Neural cell (in vitro differentiated cells): Measurements from ENCODE around the gene ADGRB2. TPM values are rescaled to one million over a fixed set of nuclear protein-coding genes. Genes with fewer than 3 reads are reported as not detected.

ENCODE experiments used
- H2AFZ ChIP-seq: fragments of 200-600, 300-800 bp; sonication (generic), shearing (Covaris generic); 2 replicates; pipeline ENCODE4 v1.6.0; 2014; ENCODE audit warnings: low read depth, mild to moderate bottlenecking, antibody characterized with exemption, low read length, moderate library complexity
- H3F3A ChIP-seq: fragments of 200-600 bp; shearing (Covaris generic); 2 replicates; pipeline ENCODE4 v1.6.1; 2016; ENCODE audit warnings: mild to moderate bottlenecking, moderate library complexity, mixed read lengths, antibody characterized with exemption, low read length; ENCODE audit not compliant: insufficient read depth, poor library complexity, severe bottlenecking
- H3K27ac ChIP-seq: fragments of 200-600, 300-800 bp; sonication (generic), shearing (Covaris generic); 2 replicates; pipeline ENCODE4 v1.5.1; 2014; ENCODE audit warnings: mild to moderate bottlenecking, low read length, moderate library complexity
- H3K27me3 ChIP-seq: fragments of 300-800, 200-600 bp; sonication (generic), shearing (Covaris generic); 2 replicates; pipeline ENCODE4 v1.6.0; 2014; ENCODE audit warnings: mild to moderate bottlenecking, low read depth, low read length, moderate library complexity; ENCODE audit not compliant: insufficient read depth
- H3K36me3 ChIP-seq: fragments of 300-800, 200-600 bp; sonication (generic), shearing (Covaris generic); 2 replicates; pipeline ENCODE4 v1.5.1; 2014; ENCODE audit warnings: mild to moderate bottlenecking, antibody characterized with exemption, low read length, moderate library complexity; ENCODE audit not compliant: insufficient read depth
- H3K4me2 ChIP-seq: fragments of 300-800, 200-600 bp; sonication (generic), shearing (Covaris generic); 2 replicates; pipeline ENCODE4 v1.6.0; 2014; ENCODE audit warnings: mild to moderate bottlenecking, low read length
- H3K4me3 ChIP-seq: fragments of 300-800, 200-600 bp; sonication (generic), shearing (Covaris generic); 2 replicates; pipeline ENCODE4 v1.5.1; 2014; ENCODE audit warnings: mild to moderate bottlenecking, low read length, moderate library complexity
- H3K79me2 ChIP-seq: fragments of 200-600 bp; shearing (Covaris generic); replicated peaks from 2 replicates; pipeline ENCODE4 v1.6.0; 2014; ENCODE audit warnings: mild to moderate bottlenecking, low read length, moderate library complexity; ENCODE audit not compliant: insufficient read depth
- H3K9ac ChIP-seq: fragments of 300-800, 200-600 bp; sonication (generic), shearing (Covaris generic); 2 replicates; pipeline ENCODE4 v1.6.1; 2016; ENCODE audit warnings: mild to moderate bottlenecking, low read length, mixed read lengths
- H3K9me2 ChIP-seq: fragments of 200-600 bp; shearing (Covaris generic); 2 replicates; pipeline ENCODE4 v1.6.1; 2016; ENCODE audit warnings: mild to moderate bottlenecking, low read length, mixed read lengths; ENCODE audit not compliant: insufficient read depth
- H3K9me3 ChIP-seq: fragments of 200-600, 300-800 bp; sonication (generic), shearing (Covaris generic); 2 replicates; pipeline ENCODE4 v1.6.1; 2016; ENCODE audit warnings: mild to moderate bottlenecking, mixed run types, low read length, moderate library complexity, mixed read lengths
- H4K20me1 ChIP-seq: fragments of 200-600 bp; shearing (Covaris generic); 2 replicates; pipeline ENCODE4 v1.6.1; 2016; ENCODE audit warnings: mild to moderate bottlenecking, mixed run types; ENCODE audit not compliant: insufficient read depth
- EP300 ChIP-seq: fragments of 450-650 bp; conservative IDR thresholded peaks from 2 replicates; pipeline ENCODE4 v1.6.1; 2014; ENCODE audit warnings: antibody characterized with exemption, mild to moderate bottlenecking, moderate library complexity; ENCODE audit not compliant: poor library complexity, severe bottlenecking
- EZH2 ChIP-seq: fragments of 200-600, 300-800 bp; shearing (Covaris generic), sonication (generic); IDR thresholded peaks from 2 replicates; pipeline ENCODE4 v1.6.1; 2014; ENCODE audit warnings: antibody characterized with exemption, low read length, borderline replicate concordance, mild to moderate bottlenecking; ENCODE audit not compliant: insufficient read depth, poor library complexity, severe bottlenecking
- MXI1 ChIP-seq: fragments of 450-650 bp; conservative IDR thresholded peaks from 2 replicates; pipeline ENCODE4 v1.6.1; 2014; ENCODE audit warnings: antibody characterized with exemption, mild to moderate bottlenecking; ENCODE audit not compliant: poor library complexity, severe bottlenecking
- POLR2AphosphoS5 ChIP-seq: IDR thresholded peaks from 2 replicates; pipeline ENCODE4 v1.6.1; 2012
- RAD21 ChIP-seq: fragments of 450-650 bp; conservative IDR thresholded peaks from 2 replicates; pipeline ENCODE4 v1.6.1; 2014; ENCODE audit warnings: antibody characterized with exemption, mild to moderate bottlenecking, moderate library complexity
- SMC3 ChIP-seq: fragments of 450-650 bp; conservative IDR thresholded peaks from 2 replicates; pipeline ENCODE4 v1.6.1; 2014; ENCODE audit warnings: antibody characterized with exemption, mild to moderate bottlenecking, moderate library complexity; ENCODE audit not compliant: poor library complexity
- TAF1 ChIP-seq: IDR thresholded peaks from 2 replicates; pipeline ENCODE4 v1.6.1; 2012; ENCODE audit warnings: low read depth
- polyA plus RNA-seq: library from polyadenylated mRNA; depleted of rRNA; stranded (reverse); fragments of >200 nt; gene quantifications from 2 replicates; pipeline ENCODE4 v1.2.3, GENCODE V29; 2014
- TF ChIP-seq, protein P1 (sequence below): IDR thresholded peaks from 2 replicates; pipeline ENCODE4 v1.6.1; 2012; ENCODE audit warnings: borderline replicate concordance
- TF ChIP-seq, protein P2 (sequence below): fragments of 450-650 bp; IDR thresholded peaks from 2 replicates; pipeline ENCODE4 v1.5.1; 2014; ENCODE audit warnings: antibody characterized with exemption, mild to moderate bottlenecking, moderate library complexity; ENCODE audit not compliant: poor library complexity, severe bottlenecking

Gene ADGRB2
- polyA plus RNA-seq, 1 donor from 2014 or later, result 45.0 TPM

GRCh38 chr1:31678681-31679080 lies 85.5 kb downstream of the ADGRB2 start:
- Histone ChIP-seq H4K20me1 (no peaks in the 10 kb centered on the region), H3K4me2 (no peak overlapping the region), H3K9me2 (no peaks in the 10 kb centered on the region), H3K36me3 (no peaks in the 10 kb centered on the region), H3K9ac (no peak overlapping the region), H2AFZ (no peak overlapping the region), H3K4me3 (no peak overlapping the region), H3F3A (no peaks in the 10 kb centered on the region), H3K27ac (no peak overlapping the region), H3K9me3 (no peaks in the 10 kb centered on the region), H3K27me3 (no peaks in the 10 kb centered on the region), H3K79me2 (no peaks in the 10 kb centered on the region)
- TF ChIP-seq EZH2, result no peak

DNA sequence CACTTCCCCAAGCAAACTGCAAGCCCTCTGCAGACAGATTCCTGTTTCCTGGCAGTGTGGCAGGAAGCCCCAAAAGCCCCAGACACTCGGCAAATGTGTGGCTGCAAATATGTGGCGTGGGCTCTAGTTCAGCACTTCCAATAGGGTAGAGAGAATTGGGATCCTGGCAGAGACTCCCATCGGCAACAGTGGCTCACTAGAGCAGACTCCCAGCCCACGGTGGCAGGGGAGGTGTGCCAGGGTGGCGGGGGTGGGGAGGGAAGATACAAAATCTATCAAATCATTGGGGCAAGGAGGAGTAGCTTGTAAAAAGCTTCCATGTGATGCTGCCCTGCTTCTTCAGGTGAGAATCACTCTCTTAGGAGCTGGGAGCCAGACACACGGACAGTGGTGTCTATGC lies 86.2 kb downstream of the ADGRB2 start:
- H3K36me3 ChIP-seq, result no peaks in the 10 kb centered on the region
- no peak overlapping the region for H3K27ac ChIP-seq
- H4K20me1 ChIP-seq, result no peaks in the 10 kb centered on the region

More for the DNA sequence above, 86.2 kb downstream of the ADGRB2 start:
- no peaks in the 10 kb centered on the region for H3F3A ChIP-seq
- no peaks in the 10 kb centered on the region for H3K79me2 ChIP-seq
- H3K9me2 ChIP-seq, result no peaks in the 10 kb centered on the region
- no peaks in the 10 kb centered on the region for H3K27me3 ChIP-seq
- no peak overlapping the region for H2AFZ ChIP-seq
- H3K4me3 ChIP-seq, result no peak overlapping the region
- H3K9ac ChIP-seq, result no peak overlapping the region
- no peaks in the 10 kb centered on the region for H3K9me3 ChIP-seq
- H3K4me2 ChIP-seq, result no peak overlapping the region
- TF ChIP-seq EP300 (no peak), MXI1 (no peak), EZH2 (no peak), TAF1 (no peak), SMC3 (no peak), POLR2AphosphoS5 (no peak), RAD21 (no peak)
- TF ChIP-seq, protein P1, sequence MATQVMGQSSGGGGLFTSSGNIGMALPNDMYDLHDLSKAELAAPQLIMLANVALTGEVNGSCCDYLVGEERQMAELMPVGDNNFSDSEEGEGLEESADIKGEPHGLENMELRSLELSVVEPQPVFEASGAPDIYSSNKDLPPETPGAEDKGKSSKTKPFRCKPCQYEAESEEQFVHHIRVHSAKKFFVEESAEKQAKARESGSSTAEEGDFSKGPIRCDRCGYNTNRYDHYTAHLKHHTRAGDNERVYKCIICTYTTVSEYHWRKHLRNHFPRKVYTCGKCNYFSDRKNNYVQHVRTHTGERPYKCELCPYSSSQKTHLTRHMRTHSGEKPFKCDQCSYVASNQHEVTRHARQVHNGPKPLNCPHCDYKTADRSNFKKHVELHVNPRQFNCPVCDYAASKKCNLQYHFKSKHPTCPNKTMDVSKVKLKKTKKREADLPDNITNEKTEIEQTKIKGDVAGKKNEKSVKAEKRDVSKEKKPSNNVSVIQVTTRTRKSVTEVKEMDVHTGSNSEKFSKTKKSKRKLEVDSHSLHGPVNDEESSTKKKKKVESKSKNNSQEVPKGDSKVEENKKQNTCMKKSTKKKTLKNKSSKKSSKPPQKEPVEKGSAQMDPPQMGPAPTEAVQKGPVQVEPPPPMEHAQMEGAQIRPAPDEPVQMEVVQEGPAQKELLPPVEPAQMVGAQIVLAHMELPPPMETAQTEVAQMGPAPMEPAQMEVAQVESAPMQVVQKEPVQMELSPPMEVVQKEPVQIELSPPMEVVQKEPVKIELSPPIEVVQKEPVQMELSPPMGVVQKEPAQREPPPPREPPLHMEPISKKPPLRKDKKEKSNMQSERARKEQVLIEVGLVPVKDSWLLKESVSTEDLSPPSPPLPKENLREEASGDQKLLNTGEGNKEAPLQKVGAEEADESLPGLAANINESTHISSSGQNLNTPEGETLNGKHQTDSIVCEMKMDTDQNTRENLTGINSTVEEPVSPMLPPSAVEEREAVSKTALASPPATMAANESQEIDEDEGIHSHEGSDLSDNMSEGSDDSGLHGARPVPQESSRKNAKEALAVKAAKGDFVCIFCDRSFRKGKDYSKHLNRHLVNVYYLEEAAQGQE, result no peak
- TF ChIP-seq, protein P2, sequence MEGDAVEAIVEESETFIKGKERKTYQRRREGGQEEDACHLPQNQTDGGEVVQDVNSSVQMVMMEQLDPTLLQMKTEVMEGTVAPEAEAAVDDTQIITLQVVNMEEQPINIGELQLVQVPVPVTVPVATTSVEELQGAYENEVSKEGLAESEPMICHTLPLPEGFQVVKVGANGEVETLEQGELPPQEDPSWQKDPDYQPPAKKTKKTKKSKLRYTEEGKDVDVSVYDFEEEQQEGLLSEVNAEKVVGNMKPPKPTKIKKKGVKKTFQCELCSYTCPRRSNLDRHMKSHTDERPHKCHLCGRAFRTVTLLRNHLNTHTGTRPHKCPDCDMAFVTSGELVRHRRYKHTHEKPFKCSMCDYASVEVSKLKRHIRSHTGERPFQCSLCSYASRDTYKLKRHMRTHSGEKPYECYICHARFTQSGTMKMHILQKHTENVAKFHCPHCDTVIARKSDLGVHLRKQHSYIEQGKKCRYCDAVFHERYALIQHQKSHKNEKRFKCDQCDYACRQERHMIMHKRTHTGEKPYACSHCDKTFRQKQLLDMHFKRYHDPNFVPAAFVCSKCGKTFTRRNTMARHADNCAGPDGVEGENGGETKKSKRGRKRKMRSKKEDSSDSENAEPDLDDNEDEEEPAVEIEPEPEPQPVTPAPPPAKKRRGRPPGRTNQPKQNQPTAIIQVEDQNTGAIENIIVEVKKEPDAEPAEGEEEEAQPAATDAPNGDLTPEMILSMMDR, result no peak
